Calu3 (cell line): ENCODE data around the gene SSX2IP. TPM values are rescaled to one million over a fixed set of nuclear protein-coding genes. Genes with fewer than 3 reads are reported as not detected.

Source experiments
- BruUV-seq: library from RNA; stranded (reverse); fragments of 400-500 nt; replicated peaks from 2 replicates; lab custom pipeline; 2021; lab: Mats Ljungman, UMichigan
- CTCF ChIA-PET: fragments of 300-600 bp; sonication (Branson Sonifier 250); formaldehyde crosslinking; loops from one replicate; lab custom pipeline; 2022; ENCODE audit warnings: antibody characterized with exemption; lab: Charles Lee
- DNase-seq: peaks from one replicate; pipeline ENCODE4 v3.0.0; 2022
- H3K27ac Mint-ChIP-seq: one replicate; pipeline ENCODE4 v1.8.0; 2022; ENCODE audit warnings: mixed read lengths; ENCODE audit not compliant: unreplicated experiment
- H3K27me3 Mint-ChIP-seq: one replicate; pipeline ENCODE4 v1.8.0; 2022; ENCODE audit warnings: mixed read lengths; ENCODE audit not compliant: unreplicated experiment
- H3K36me3 Mint-ChIP-seq: one replicate; pipeline ENCODE4 v1.8.0; 2022; ENCODE audit warnings: mild to moderate bottlenecking, moderate library complexity, mixed read lengths; ENCODE audit not compliant: insufficient read depth, unreplicated experiment
- H3K4me1 Mint-ChIP-seq: one replicate; pipeline ENCODE4 v1.8.0; 2022; ENCODE audit warnings: mild to moderate bottlenecking, low read depth, mixed read lengths; ENCODE audit not compliant: unreplicated experiment
- H3K4me3 Mint-ChIP-seq: one replicate; pipeline ENCODE4 v1.8.0; 2022; ENCODE audit warnings: mild to moderate bottlenecking, low read depth, moderate library complexity, mixed read lengths; ENCODE audit not compliant: unreplicated experiment
- H3K9me3 Mint-ChIP-seq: one replicate; pipeline ENCODE4 v1.8.0; 2022; ENCODE audit warnings: low read depth, mixed read lengths; ENCODE audit not compliant: unreplicated experiment
- CTCF ChIP-seq: fragments of 200-600 bp; IDR thresholded peaks from one replicate; pipeline ENCODE4 v1.8.0; 2022; ENCODE audit warnings: antibody characterized with exemption; ENCODE audit not compliant: unreplicated experiment
- intact Hi-C: fragments of 100-400 bp; cut with micrococcal nuclease; formaldehyde crosslinking; loops from one replicate; pipeline ENCODE4 v1.10.0; 2022; ENCODE audit not compliant: unreplicated experiment
- total RNA-seq: library from RNA; stranded (reverse); gene quantifications from 2 replicates; pipeline ENCODE4 v1.2.3, GENCODE V29; 2022

Gene SSX2IP
- total RNA-seq, 1 experiment from 2014 or later = 28.0 TPM

GRCh38 chr1:84611091-84611490 is 79.2 kb downstream of the SSX2IP start:
- Mint-ChIP-seq H3K4me3 (no peak overlapping the region), H3K27me3 (no peaks in the 10 kb centered on the region), H3K27ac (no peak overlapping the region), H3K9me3 (peaks cover 14% of the 10 kb centered on the region), H3K4me1 (no peaks in the 10 kb centered on the region), H3K36me3 (no peaks in the 10 kb centered on the region)
- BruUV-seq = no TSS peak
- intact Hi-C loops = no loop called here
- CTCF ChIA-PET = no interaction called here
- DNase-seq = no peak
- TF ChIP-seq CTCF = no peak

- CTCF ChIA-PET = no interaction called here
- no peaks in the 10 kb centered on the region for H3K27me3 Mint-ChIP-seq
Observed at GRCh38 chr1:84606977-84607376, 83.3 kb downstream of the SSX2IP start.

GRCh38 chr1:84605157-84605556 is 85.1 kb downstream of the SSX2IP start:
- DNase-seq = no peak
- intact Hi-C loops = no loop called here
- Mint-ChIP-seq H3K27me3 (no peaks in the 10 kb centered on the region), H3K4me3 (no peak overlapping the region), H3K4me1 (peaks cover 16% of the 10 kb centered on the region), H3K9me3 (peaks cover 12% of the 10 kb centered on the region), H3K36me3 (no peaks in the 10 kb centered on the region), H3K27ac (no peak overlapping the region)
- TF ChIP-seq CTCF = no peak
- CTCF ChIA-PET = interaction anchor here (0.9 to 3.6 kb wide), 2 partner anchors 163 to 464 kb away, joined by 3 to 10 read pairs; no protein-coding TSS in a partner anchor
- no TSS peak for BruUV-seq

More at GRCh38 chr1:84606977-84607376, 83.3 kb downstream of the SSX2IP start:
- Mint-ChIP-seq H3K4me3 (no peak overlapping the region), H3K27ac (no peak overlapping the region), H3K4me1 (peaks cover 16% of the 10 kb centered on the region), H3K9me3 (peaks cover 12% of the 10 kb centered on the region), H3K36me3 (no peaks in the 10 kb centered on the region)
- TF ChIP-seq CTCF = no peak
- BruUV-seq = no TSS peak
- intact Hi-C loops = no loop called here
- DNase-seq = no peak

GRCh38 chr1:84603941-84604830 is 86.1 kb downstream of the SSX2IP start:
- BruUV-seq = no TSS peak
- Mint-ChIP-seq H3K36me3 (no peaks in the 10 kb centered on the region), H3K27ac (peak overlapping the region; percentile 30), H3K9me3 (peaks cover 12% of the 10 kb centered on the region), H3K4me3 (peak overlapping the region; percentile 60), H3K27me3 (no peaks in the 10 kb centered on the region), H3K4me1 (peaks cover 26% of the 10 kb centered on the region)
- CTCF ChIA-PET = interaction anchor here (0.8 to 3.6 kb wide), 4 partner anchors 16 to 463 kb away, joined by 3 to 10 read pairs (median 3); partner anchors contain the start of genes GNG5 and SPATA1
- DNase-seq = peak; percentile 38
- TF ChIP-seq CTCF = no peak
- intact Hi-C loops = loop anchor here (5.0 kb wide), 2 partner anchors 162 to 462 kb away; partner anchors contain the start of gene PRKACB
